PC-3 (cell line): Measurements from ENCODE around the gene VPS26B. TPM values are rescaled to one million over a fixed set of nuclear protein-coding genes. Genes with fewer than 3 reads are reported as not detected.

Source experiments
- ATAC-seq: fragments of 200-7000 bp; cut with Tn5 transposase; 2 replicates; pipeline ENCODE4 v1.9.1; 2020; ENCODE audit warnings: mild to moderate bottlenecking, moderate library complexity
- BruUV-seq: library from RNA; stranded (reverse); fragments of 400-500 nt; replicated peaks from 2 replicates; lab custom pipeline; 2021; lab: Mats Ljungman, UMichigan
- CTCF ChIA-PET: fragments of 300-600 bp; sonication (Branson Sonifier 250); formaldehyde crosslinking; loops from one replicate; lab custom pipeline; 2022; ENCODE audit warnings: antibody characterized with exemption; lab: Charles Lee
- POLR2A ChIA-PET: fragments of 300-600 bp; sonication (Branson Sonifier 250); formaldehyde crosslinking; loops from one replicate; lab custom pipeline; 2022; ENCODE audit warnings: antibody characterized with exemption; ENCODE audit not compliant: unreplicated experiment; lab: Charles Lee
- DNase-seq: peaks from one replicate; pipeline ENCODE4 v3.0.0-alpha.2; 2015
- H2AFZ ChIP-seq: fragments of 300-600 bp; sonication (generic); 2 replicates; pipeline ENCODE4 v1.6.0; 2016; ENCODE audit warnings: antibody characterized with exemption, low read length
- H3F3A ChIP-seq: fragments of 300-600 bp; sonication (generic); one replicate; pipeline ENCODE4 v1.6.0; 2017; ENCODE audit warnings: antibody characterized with exemption, low read length, control low read depth, mild to moderate bottlenecking; ENCODE audit not compliant: unreplicated experiment
- H3K27ac ChIP-seq: fragments of 300-600 bp; sonication (generic); 2 replicates; pipeline ENCODE4 v1.5.1; 2016; ENCODE audit warnings: mild to moderate bottlenecking, low read length
- H3K27me3 ChIP-seq: fragments of 300-600 bp; sonication (generic); 2 replicates; pipeline ENCODE4 v1.6.1; 2016; ENCODE audit warnings: low read length, mixed read lengths
- H3K36me3 ChIP-seq: fragments of 300-600 bp; sonication (generic); 2 replicates; pipeline ENCODE4 v1.6.1; 2016; ENCODE audit warnings: low read depth, mixed run types, low read length, mixed read lengths
- H3K4me1 ChIP-seq: fragments of 300-600 bp; sonication (generic); 2 replicates; pipeline ENCODE4 v1.5.1; 2016; ENCODE audit warnings: low read length; ENCODE audit not compliant: insufficient read depth
- H3K4me2 ChIP-seq: fragments of 300-600 bp; sonication (generic); 2 replicates; pipeline ENCODE4 v1.6.0; 2016; ENCODE audit warnings: low read length
- H3K4me3 ChIP-seq: fragments of 300-600 bp; sonication (generic); 2 replicates; pipeline ENCODE4 v1.5.1; 2016; ENCODE audit warnings: mild to moderate bottlenecking, low read length, mixed read lengths
- H3K79me2 ChIP-seq: fragments of 300-600 bp; sonication (generic); 2 replicates; pipeline ENCODE4 v1.6.1; 2017; ENCODE audit warnings: low read length, mixed read lengths
- H3K9ac ChIP-seq: fragments of 300-600 bp; sonication (generic); 2 replicates; pipeline ENCODE4 v1.6.0; 2016; ENCODE audit warnings: mild to moderate bottlenecking, low read length
- H3K9me2 ChIP-seq: fragments of 300-600 bp; sonication (generic); replicated peaks from 2 replicates; pipeline ENCODE4 v1.6.1; 2016; ENCODE audit warnings: mixed run types, low read length, mixed read lengths
- H3K9me3 ChIP-seq: fragments of 300-600 bp; sonication (generic); 2 replicates; pipeline ENCODE4 v1.6.1; 2016; ENCODE audit warnings: low read length, mixed read lengths
- H4K20me1 ChIP-seq: fragments of 300-600 bp; sonication (generic); 2 replicates; pipeline ENCODE4 v1.6.1; 2016; ENCODE audit warnings: low read length, mixed read lengths
- EZH2 ChIP-seq: fragments of 300-600 bp; sonication (generic); IDR thresholded peaks from one replicate; pipeline ENCODE4 v1.6.1; 2017; ENCODE audit warnings: antibody characterized with exemption, mild to moderate bottlenecking, low read length; ENCODE audit not compliant: unreplicated experiment
- EZH2phosphoT487 ChIP-seq: fragments of 300-600 bp; sonication (generic); IDR thresholded peaks from 2 replicates; pipeline ENCODE4 v1.6.1; 2018; ENCODE audit warnings: mild to moderate bottlenecking, antibody characterized with exemption, low read length, borderline replicate concordance
- intact Hi-C: fragments of 100-400 bp; cut with micrococcal nuclease; formaldehyde crosslinking; loops from 2 replicates; pipeline ENCODE4 v1.9.0; 2023
- total RNA-seq: library from RNA; depleted of rRNA; stranded (reverse); fragments of >200 nt; gene quantifications from 2 replicates; pipeline ENCODE4 v1.2.3, GENCODE V29; 2014
- TF ChIP-seq, protein P1 (sequence below): fragments of 300-600 bp; sonication (generic); conservative IDR thresholded peaks from 2 replicates; pipeline ENCODE4 v1.5.1; 2017; ENCODE audit warnings: antibody characterized with exemption, low read depth, mild to moderate bottlenecking, low read length

The VPS26B gene
- total RNA-seq, 1 experiment from 2014 or later, result 49.2 TPM

DNA sequence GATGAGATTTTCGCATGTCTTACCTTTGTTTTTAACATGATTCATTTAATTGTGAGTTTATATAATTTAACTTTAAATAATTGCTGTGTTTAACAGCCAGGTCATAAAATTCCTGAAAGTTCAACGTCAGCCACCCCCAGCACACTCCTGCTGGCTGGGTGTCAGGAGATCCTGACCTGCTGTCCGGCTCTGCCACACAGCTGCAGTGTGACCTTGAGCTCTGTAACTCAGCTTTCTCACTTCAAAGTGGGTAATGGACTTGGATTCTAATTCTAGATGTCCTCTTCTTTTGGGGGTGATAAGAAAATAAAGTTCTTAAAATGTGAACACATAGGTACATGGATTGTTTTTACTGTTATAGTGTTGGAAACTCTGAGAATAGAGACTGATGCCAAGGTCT lies 10.9 kb downstream of the VPS26B start:
- H3K27ac ChIP-seq, result no peak overlapping the region
- no peaks in the 10 kb centered on the region for H3F3A ChIP-seq
- POLR2A ChIA-PET, result no interaction called here
- H3K4me3 ChIP-seq, result no peak overlapping the region
- no peaks in the 10 kb centered on the region for H3K4me1 ChIP-seq
- H3K4me2 ChIP-seq, result no peak overlapping the region
- DNase-seq (no peak), ATAC-seq (no peak)
- H2AFZ ChIP-seq, result no peak overlapping the region
- H3K79me2 ChIP-seq, result peaks cover 38% of the 10 kb centered on the region
- H3K27me3 ChIP-seq, result no peaks in the 10 kb centered on the region
- no TSS peak for BruUV-seq
- H3K9ac ChIP-seq, result no peak overlapping the region
- no peaks in the 10 kb centered on the region for H4K20me1 ChIP-seq
- intact Hi-C loops, result no loop called here
- H3K9me2 ChIP-seq, result no peaks in the 10 kb centered on the region
- CTCF ChIA-PET, result no interaction called here
- no peaks in the 10 kb centered on the region for H3K9me3 ChIP-seq
- no peak for TF ChIP-seq EZH2
- no peak for TF ChIP-seq EZH2phosphoT487
- TF ChIP-seq, protein P1, sequence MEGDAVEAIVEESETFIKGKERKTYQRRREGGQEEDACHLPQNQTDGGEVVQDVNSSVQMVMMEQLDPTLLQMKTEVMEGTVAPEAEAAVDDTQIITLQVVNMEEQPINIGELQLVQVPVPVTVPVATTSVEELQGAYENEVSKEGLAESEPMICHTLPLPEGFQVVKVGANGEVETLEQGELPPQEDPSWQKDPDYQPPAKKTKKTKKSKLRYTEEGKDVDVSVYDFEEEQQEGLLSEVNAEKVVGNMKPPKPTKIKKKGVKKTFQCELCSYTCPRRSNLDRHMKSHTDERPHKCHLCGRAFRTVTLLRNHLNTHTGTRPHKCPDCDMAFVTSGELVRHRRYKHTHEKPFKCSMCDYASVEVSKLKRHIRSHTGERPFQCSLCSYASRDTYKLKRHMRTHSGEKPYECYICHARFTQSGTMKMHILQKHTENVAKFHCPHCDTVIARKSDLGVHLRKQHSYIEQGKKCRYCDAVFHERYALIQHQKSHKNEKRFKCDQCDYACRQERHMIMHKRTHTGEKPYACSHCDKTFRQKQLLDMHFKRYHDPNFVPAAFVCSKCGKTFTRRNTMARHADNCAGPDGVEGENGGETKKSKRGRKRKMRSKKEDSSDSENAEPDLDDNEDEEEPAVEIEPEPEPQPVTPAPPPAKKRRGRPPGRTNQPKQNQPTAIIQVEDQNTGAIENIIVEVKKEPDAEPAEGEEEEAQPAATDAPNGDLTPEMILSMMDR, result no peak
- H3K36me3 ChIP-seq, result peaks cover 8% of the 10 kb centered on the region

DNA sequence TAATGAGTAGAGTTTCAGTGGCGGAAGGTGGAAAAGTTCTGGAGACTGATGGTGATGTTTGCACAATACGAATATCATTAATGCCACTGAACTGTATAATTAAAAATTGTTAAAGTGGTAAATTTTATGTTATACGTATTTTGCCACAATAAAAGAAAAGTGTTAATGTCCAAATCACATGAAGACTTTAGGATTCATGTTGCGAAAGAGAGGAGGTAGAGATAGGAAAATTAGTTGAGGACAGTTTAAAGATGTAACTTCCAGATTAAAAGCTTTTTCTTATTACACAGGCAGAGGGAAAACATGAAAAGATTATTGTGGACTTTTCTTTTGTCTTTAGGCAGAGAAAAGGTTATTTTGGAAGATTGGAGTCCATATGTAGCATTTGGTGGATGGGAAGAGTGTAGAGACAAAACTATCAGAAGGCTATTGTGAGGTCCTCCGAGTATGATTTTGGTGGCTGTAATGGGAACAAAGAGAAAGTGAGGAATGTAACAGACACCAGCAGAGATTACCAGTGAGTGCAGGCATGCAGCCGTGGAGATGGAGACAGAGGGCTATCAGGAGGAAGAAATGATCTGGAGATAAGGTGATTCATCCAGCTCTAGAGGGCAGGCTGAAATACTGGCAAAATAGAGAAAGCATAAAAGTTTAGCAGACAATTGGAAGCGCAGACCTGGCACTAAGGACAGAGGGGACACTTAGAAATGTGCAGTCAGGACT lies 12.5 kb downstream of the VPS26B start:
- POLR2A ChIA-PET, result no interaction called here
- CTCF ChIA-PET, result no interaction called here

DNA sequence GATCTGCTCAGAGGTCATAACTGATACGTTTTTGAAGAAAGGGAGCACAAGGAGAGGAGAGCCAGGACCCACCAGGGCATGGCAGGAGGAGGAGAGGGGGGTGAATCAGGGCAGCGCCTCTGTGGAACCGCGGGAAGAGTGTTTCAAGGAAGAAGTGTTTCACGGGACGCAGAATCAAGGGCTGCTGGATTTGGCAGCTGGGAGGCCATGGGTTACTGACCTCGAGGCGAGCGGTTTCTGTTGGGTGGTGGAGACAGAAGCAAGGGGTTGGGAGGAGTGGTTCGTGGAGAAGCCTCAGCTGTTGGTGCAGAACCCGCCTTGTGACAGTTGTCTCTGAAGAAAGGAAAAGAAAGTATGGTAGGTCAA lies 13.1 kb downstream of the VPS26B start:
- POLR2A ChIA-PET, result no interaction called here
- no peak overlapping the region for H2AFZ ChIP-seq

More for the DNA sequence above, 12.5 kb downstream of the VPS26B start:
- H2AFZ ChIP-seq, result no peak overlapping the region
- H4K20me1 ChIP-seq, result no peaks in the 10 kb centered on the region
- no peaks in the 10 kb centered on the region for H3K4me1 ChIP-seq
- H3K9ac ChIP-seq, result no peak overlapping the region
- BruUV-seq, result no TSS peak
- no peak for TF ChIP-seq EZH2phosphoT487
- TF ChIP-seq, protein P1, result no peak
- no peak for TF ChIP-seq EZH2
- H3K79me2 ChIP-seq, result peaks cover 25% of the 10 kb centered on the region
- no peak overlapping the region for H3K27ac ChIP-seq
- no peaks in the 10 kb centered on the region for H3F3A ChIP-seq
- peaks cover 14% of the 10 kb centered on the region for H3K36me3 ChIP-seq
- no peak overlapping the region for H3K4me2 ChIP-seq
- H3K4me3 ChIP-seq, result no peak overlapping the region
- H3K27me3 ChIP-seq, result no peaks in the 10 kb centered on the region
- intact Hi-C loops, result no loop called here
- H3K9me3 ChIP-seq, result no peaks in the 10 kb centered on the region
- ATAC-seq (no peak), DNase-seq (no peak)
- no peaks in the 10 kb centered on the region for H3K9me2 ChIP-seq

More for the DNA sequence above, 13.1 kb downstream of the VPS26B start:
- Histone ChIP-seq H3F3A (no peaks in the 10 kb centered on the region), H3K4me2 (no peak overlapping the region), H3K36me3 (peaks cover 15% of the 10 kb centered on the region), H3K27me3 (no peaks in the 10 kb centered on the region), H3K9ac (no peak overlapping the region), H3K79me2 (peaks cover 20% of the 10 kb centered on the region; the same call in 1 of the 2 replicates), H3K4me3 (no peak overlapping the region), H3K4me1 (no peaks in the 10 kb centered on the region), H4K20me1 (no peaks in the 10 kb centered on the region), H3K27ac (no peak overlapping the region), H3K9me3 (no peaks in the 10 kb centered on the region), H3K9me2 (no peaks in the 10 kb centered on the region)
- no TSS peak for BruUV-seq
- TF ChIP-seq, protein P1, result no peak
- TF ChIP-seq EZH2 (no peak), EZH2phosphoT487 (no peak)
- ATAC-seq (no peak), DNase-seq (no peak)
- CTCF ChIA-PET, result no interaction called here
- intact Hi-C loops, result no loop called here
